ENCODE data around the gene TBX18. TPM values are rescaled to one million over a fixed set of nuclear protein-coding genes. Genes with fewer than 3 reads are reported as not detected.

TBX18 gene
- total and polyA plus RNA-seq, 10 of the 15 experiments (the other 5 are each of a cell fraction or from before 2014, with no cell fraction given), result 0.03 to 6.1 (median 0.17) TPM; not detected in 6

- FAIRE-seq (no peak), DNase-seq (ENCODE audit: low read depth, low spot score) (no peak), ATAC-seq (no peak)
- no peak overlapping the region for H3K27ac ChIP-seq (ENCODE audit: control insufficient read depth, insufficient read depth)
- H3K36me3 ChIP-seq (ENCODE audit: control insufficient read depth in 2 of 2, insufficient read depth in 2 of 2, low read length in 1 of 2), result no peaks in the 10 kb centered on the region
- no peaks in the 10 kb centered on the region for H3K9me3 ChIP-seq (replicated peaks; ENCODE audit: control insufficient read depth, insufficient read depth, low read length)
- ChIA-PET RAD21 (ENCODE audit: unreplicated experiment) (no interaction called here), POLR2A (no interaction called here), CTCF (no interaction called here), SMC1A (ENCODE audit: uncharacterized antibody, unreplicated experiment) (interaction anchor here (1.3 kb wide), 1 partner anchor 41 kb away, joined by 4 read pairs; no protein-coding TSS in a partner anchor)
- no peaks in the 10 kb centered on the region for H3K4me1 ChIP-seq (ENCODE audit: control insufficient read depth, insufficient read depth, low read length)
- no peak overlapping the region for H2AFZ ChIP-seq (ENCODE audit: control insufficient read depth, low read depth, low read length)
- in situ Hi-C loops (cut with MboI), result no loop called here
- 2% methylated on average over 3 of the region's 3 CpGs for WGBS (ENCODE audit: insufficient coverage, insufficient replicate concordance, low lambda C conversion rate, missing lambda C conversion rate)
- intact Hi-C loops (cut with micrococcal nuclease; ENCODE audit: unreplicated experiment), result no loop called here
- H3K9ac ChIP-seq (ENCODE audit: control insufficient read depth, insufficient read depth, low read length), result no peak overlapping the region
- no peak overlapping the region for H3K4me2 ChIP-seq (ENCODE audit: control insufficient read depth, insufficient read depth)
- H3K4me3 ChIP-seq, result no peak overlapping the region
- no peaks in the 10 kb centered on the region for H3K79me2 ChIP-seq (ENCODE audit: control insufficient read depth, insufficient read depth, low read length)
- BruUV-seq (replicated peaks), result no TSS peak
- no peaks in the 10 kb centered on the region for H3K27me3 ChIP-seq (replicated peaks in 1 of 2; ENCODE audit: control insufficient read depth in 2 of 2, insufficient read depth in 2 of 2, low read length in 1 of 2)
- H4K20me1 ChIP-seq (ENCODE audit: control insufficient read depth, insufficient read depth), result no peaks in the 10 kb centered on the region
- no peak for TF ChIP-seq E4F1 (IDR thresholded peaks at IDR 0.05; ENCODE audit: borderline replicate concordance, partially characterized antibody)
- no peak for TF ChIP-seq ATF7 (IDR thresholded peaks at IDR 0.05; ENCODE audit: low read depth)
- no peak for TF ChIP-seq CEBPB (IDR thresholded peaks at IDR 0.05; ENCODE audit: borderline replicate concordance in 1 of 2, low read depth in 2 of 2, low read length in 2 of 2)
- TF ChIP-seq ZNF592 (IDR thresholded peaks at IDR 0.05), result no peak
- TF ChIP-seq ZNF687 (IDR thresholded peaks at IDR 0.05), result no peak
- TF ChIP-seq ZNF274 (IDR thresholded peaks at IDR 0.05; ENCODE audit: insufficient read depth, insufficient read length), result no peak
- no peak for TF ChIP-seq KAT2A (conservative IDR thresholded peaks at IDR 0.05; ENCODE audit: control insufficient read depth, low read depth, low read length)
- TF ChIP-seq SIN3A (IDR thresholded peaks at IDR 0.05; ENCODE audit: low read depth, low read length), result no peak
These were observed 126.1 kb downstream of the TBX18 start for GRCh38 chr6:84638286-84638685.

Data from GM12878 (cell line).